ENCODE results near the gene ATP8B3.
"Not testable (repeated sequence)": the region's sequence is repeated elsewhere in the genome, so short reads cannot be mapped to it uniquely, and the experiment has no call there.

Gene ATP8B3

DNA sequence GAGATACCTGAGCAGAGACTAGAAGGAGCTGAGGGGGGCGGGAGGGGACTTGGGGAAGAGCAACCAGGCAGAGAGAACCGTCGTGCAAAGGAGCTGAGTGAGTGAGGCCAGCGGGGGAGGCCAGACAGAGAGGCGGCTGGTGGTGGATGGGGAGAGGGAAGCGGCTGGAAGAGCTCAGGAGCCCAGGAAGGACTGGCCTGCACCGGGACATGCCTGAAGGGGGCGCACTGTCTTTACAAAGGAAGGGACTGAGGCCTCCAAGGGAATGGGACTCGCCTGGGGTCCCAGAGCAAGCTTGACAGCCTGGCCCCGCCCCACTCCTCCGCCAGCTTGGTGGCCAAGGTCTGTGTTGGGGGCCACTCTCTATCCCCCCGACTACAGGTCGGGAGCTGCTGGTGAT lies 43.8 kb downstream of the ATP8B3 start:
- no peak for DNase-seq

DNA sequence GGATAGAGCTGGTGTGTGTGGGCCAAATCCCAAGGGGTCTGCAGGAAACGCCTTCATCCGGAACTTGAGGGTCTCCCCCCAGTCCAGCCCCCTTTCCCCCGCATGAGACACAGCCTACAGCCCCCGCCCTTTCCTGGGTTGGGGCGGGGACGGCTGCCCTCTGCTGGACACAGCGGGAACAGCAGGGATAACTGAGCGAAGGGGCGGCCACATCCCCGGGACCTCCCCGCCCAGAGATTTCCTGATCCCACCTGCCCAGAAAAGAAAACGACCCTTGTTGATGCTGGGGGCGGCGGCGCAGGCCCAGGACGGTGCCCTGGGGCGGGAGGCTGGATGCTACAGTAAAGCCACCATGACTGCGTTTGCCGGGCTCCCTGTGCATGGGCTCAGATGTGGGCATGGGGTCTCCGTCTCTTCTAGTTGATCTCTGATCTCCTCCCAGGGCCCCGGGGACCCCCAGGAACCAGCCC lies 44.6 kb downstream of the ATP8B3 start:
- DNase-seq = no peak

GRCh38 chr19:1766800-1767352 lies 45.2 kb downstream of the ATP8B3 start:
- no peak for DNase-seq

GRCh38 chr19:1765904-1766799 lies 45.9 kb downstream of the ATP8B3 start:
- no peak for DNase-seq

GRCh38 chr19:1765232-1765903 lies 46.7 kb downstream of the ATP8B3 start:
- DNase-seq = no peak

- DNase-seq = no peak
Measured at GRCh38 chr19:1764729-1765128, 47.3 kb downstream of the ATP8B3 start.

DNA sequence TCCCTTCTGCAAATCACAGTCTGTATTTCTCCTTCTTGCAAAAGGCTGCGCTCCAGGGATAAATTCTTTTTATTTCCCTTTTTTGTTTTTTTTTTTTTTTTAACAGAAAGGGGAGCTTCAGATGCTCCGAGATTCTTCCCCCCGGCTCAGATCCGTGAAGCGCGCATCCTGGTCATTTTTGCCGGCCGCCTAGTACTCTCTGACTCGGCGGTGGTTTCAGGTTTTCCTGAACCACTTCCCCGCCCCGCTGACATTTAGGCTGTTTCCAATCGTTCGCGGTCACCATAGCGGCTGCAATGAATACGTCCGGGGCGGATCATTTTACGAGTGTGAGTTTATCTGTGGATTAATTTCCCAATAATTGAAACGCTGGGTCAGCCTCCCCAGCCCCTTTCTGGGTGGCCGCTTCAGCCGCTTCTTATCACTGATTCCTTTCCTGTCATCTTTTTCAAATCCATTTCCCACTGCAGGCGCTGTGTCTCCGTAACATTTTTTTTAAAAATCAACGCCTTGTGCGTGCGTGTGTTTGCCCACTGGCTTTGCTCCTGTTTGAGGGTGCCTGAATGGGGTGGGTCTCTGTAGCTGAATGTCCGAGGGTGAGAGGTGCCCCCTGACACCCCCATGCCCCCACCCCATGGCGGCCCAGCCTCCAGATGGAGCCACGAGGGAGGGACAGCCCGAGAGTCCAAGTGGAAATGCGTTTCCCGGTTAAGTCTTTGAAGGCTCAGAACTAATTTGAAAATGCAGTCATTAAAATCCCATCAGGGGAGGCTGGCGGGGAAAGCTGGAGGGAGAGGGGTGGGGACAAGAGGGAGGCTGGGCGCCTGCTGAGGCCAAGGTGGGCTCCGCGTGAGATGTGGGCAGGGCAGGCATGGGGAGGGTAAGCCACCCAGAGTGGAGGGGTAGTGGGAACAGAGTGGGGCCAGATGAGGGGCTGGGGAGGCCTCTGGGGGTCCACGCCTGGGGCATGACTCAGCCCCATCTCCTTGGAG lies 48.1 kb downstream of the ATP8B3 start:
- no peak for DNase-seq

DNA sequence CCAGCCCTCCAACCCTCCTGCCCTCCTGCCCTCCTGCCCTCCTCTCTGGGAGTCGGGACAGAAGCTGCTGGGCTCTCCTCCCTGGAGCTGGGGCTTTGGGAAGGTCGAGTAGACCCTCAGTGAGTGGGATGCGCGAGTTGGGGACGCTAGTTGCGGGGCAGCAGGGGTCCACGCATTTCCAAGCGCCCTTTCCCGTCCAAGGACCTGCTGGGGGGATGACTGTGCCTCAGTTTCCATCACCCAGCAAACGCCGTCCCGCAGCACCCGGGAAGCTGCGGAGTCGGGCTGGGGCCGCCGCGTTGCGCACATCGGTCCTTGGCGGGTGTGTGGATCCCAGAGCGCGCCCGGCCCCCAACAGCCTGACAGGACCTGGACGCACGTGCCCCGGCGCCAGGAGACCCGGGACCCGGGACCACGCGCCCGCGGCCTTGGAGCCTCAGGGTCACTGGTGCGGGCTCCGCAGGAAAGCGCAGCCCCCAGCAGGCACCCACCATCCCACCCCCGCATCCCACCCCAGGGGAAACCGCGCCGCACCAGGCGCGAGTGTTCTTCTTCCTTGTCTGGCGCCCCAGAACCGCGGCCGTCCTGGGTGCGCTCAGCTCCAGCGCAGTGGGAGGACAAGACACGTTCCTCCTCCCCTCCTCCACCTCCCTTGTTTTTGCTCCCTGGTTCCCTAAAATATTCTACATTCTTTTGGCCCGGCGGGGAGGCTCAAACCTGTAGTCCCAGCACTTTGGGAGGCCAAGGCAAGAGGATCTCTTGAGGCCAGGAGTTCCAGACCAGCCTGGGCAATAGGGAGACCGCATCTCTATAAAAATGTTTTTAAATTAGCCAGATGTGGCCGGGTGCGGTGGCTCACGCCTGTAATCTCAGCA lies 49.6 kb downstream of the ATP8B3 start:
- DNase-seq = no peak

DNA sequence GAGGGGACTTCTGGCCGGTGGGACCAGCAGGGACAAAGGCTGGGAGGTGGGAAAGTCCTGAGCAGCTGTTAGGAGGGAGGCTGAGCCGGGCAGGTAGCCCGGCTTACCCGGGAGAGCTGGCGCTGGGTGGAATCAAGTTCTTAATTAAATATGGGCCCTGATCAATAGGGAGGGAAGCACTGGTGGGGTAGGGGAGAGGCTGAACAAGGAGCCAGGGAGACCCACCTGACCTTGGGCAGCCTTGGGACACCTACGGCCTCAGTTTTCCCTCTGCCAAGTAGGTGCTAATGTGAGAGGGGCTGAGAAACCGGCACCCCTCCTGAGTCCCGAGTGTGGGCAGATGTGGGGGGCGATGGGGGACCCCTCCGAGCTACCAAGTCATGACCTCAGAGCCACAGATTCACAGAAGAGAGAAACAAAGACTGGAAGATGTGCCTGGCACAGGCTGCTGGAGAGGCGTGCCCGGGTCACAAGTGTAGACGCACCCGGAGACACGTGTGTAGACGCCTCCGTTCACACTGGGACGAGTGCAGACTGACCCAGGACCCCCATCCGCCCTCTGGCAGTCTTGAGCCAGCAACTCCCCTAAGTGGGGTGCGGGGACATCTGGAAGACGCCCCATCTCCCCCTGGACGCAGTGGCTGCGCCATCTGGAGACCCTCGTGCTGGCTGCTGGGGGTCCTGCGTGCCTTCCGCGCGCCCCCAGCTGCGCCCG lies 50.4 kb downstream of the ATP8B3 start:
- no peak for DNase-seq

DNA sequence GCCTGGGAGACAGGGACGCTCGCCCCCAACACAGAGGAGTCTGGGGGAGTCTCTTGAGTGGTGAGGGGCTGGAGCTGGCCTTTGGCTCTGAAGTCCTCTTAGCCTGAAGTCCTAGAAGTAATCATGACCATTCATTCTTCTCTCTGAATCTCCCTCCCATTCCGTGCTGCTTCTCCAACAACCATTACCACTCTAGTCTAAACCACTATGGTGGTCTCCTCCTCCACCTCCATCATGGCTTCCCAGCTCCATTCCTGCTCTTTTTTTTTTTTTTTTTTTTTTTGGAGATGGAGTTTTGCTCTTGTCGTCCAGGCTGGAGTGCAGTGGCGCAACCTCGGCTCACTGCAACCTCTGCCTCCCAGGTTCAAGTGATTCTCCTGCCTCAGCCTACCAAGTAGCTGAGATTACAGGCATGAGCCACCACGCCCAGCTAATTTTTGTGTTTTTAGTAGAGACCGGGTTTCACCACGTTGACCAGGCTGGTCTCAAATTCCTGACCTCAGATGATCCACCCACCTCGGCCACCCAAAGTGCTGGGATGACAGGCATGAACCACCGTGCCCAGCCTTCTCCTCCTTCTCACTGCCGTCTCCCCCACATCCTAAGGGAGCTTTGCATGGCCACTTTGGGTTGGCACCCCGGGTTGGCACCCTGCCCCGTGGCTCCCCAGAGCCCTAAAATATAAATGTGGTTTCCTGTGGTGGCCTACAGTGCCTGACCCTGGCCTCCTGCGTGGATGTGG lies 51.1 kb downstream of the ATP8B3 start:
- DNase-seq = not testable (repeated sequence)

- no peak for DNase-seq
Measured at GRCh38 chr19:1760020-1760419, 52.1 kb downstream of the ATP8B3 start.

GRCh38 chr19:1758959-1759903 lies 52.8 kb downstream of the ATP8B3 start:
- no peak for DNase-seq

GRCh38 chr19:1758231-1758577 lies 53.9 kb downstream of the ATP8B3 start:
- DNase-seq = no peak

- DNase-seq = no peak
Measured at GRCh38 chr19:1757468-1758230, 54.4 kb downstream of the ATP8B3 start.

- no peak for DNase-seq
Measured at GRCh38 chr19:1756705-1757465, 55.2 kb downstream of the ATP8B3 start.

DNA sequence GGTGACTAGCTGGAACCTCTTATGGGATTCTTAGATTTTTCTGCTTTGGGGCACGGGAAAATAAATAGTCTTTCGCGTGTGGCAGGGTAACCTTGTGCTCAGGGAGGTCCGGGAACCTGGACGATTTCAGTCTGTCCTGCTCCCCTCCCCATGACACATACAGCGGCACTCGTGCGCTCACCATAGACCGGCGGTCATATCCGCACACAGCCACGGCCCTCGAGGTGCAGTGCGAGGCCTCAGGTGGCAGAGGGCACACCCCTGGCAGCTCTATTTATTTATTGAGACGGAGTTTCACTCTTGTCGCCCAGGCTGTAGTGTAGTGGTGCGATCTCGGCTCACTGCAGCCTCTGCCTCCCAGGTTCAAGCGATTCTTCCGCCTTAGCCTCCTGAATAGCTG lies 55.8 kb downstream of the ATP8B3 start:
- no peak for DNase-seq

DNA sequence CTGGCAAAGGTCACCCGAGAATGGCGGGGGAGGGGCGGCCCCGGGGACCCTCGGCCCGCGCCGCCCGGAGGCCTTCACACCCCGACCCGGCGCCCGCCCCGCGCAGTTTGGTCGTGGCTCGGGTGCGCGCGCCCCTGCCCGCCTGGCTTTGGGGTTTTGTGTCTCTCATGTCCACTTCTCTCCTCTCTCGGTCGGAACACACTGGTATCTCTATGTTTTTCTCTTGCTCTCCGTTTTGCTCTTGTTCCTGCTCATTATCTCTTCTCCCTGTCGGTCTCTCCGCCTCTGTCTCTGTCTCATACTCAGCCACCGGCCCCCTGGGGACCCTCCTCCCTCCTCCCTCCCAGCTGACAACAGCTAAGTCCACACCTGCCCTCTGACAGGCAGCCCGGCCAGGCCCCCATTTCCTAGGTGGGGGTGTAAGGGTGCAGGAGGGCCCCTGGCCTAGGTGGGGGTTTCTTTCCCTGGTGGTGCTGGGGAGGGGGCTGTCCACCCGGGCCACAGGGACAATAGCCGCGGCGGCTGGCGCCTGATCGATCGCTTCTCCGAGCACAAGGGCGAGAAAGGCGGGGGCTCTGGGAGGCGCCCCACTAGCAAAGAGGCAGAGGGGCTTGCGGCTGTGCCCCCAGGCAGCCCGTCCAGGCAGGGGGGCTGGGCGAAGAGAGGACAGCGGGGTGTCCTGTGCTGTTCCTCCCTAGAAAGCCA lies 56.5 kb downstream of the ATP8B3 start:
- DNase-seq = no peak
